Measurements from ENCODE around the gene NPAS4. TPM values are rescaled to one million over a fixed set of nuclear protein-coding genes. Genes with fewer than 3 reads are reported as not detected.

The NPAS4 gene
- total and polyA plus RNA-seq, 2 of the 13 experiments (the other 11 are each of a cell fraction or from before 2014, with no cell fraction given), result not detected

GRCh38 chr11:66418168-66418985 is 2.5 kb upstream of the NPAS4 start (continued):
- TF ChIP-seq CSRNP1 (CRISPR knock-in tag; IDR thresholded peaks at IDR 0.05) (no peak), YEATS4 (CRISPR knock-in tag; IDR thresholded peaks at IDR 0.05; ENCODE audit: borderline replicate concordance) (peak; percentile 38; the same call in 1 of the 2 replicates), RBM22 (optimal IDR thresholded peaks at IDR 0.05; ENCODE audit: low read length) (no peak), ZNF709 (CRISPR knock-in tag; IDR thresholded peaks at IDR 0.05) (peak; percentile 31; the same call in 1 of the 2 replicates), WIZ (CRISPR knock-in tag; IDR thresholded peaks at IDR 0.05) (peak; percentile 99), ZNF543 (CRISPR knock-in tag; IDR thresholded peaks at IDR 0.05) (no peak), NFIC (IDR thresholded peaks at IDR 0.05; ENCODE audit: low read length) (no peak), NR1H2 (CRISPR knock-in tag; IDR thresholded peaks at IDR 0.05; ENCODE audit: borderline replicate concordance, low read depth) (no peak), ZNF430 (CRISPR knock-in tag; IDR thresholded peaks at IDR 0.05) (peak; percentile 73; the same call in 1 of the 2 replicates), KLF9 (CRISPR knock-in tag; IDR thresholded peaks at IDR 0.05; ENCODE audit: low read depth) (no peak), ZNF713 (CRISPR knock-in tag; IDR thresholded peaks at IDR 0.05) (no peak), NCOA2 (CRISPR knock-in tag; IDR thresholded peaks at IDR 0.05) (peak; percentile 52; the same call in 1 of the 2 replicates), ZMYM4 (CRISPR knock-in tag; IDR thresholded peaks at IDR 0.05) (peak; percentile 46; the same call in 1 of the 2 replicates), HDAC2 (CRISPR knock-in tag; IDR thresholded peaks at IDR 0.05) (peak; percentile 85), MLLT10 (CRISPR knock-in tag; IDR thresholded peaks at IDR 0.05) (no peak), ZNF737 (CRISPR knock-in tag; IDR thresholded peaks at IDR 0.05; ENCODE audit: borderline replicate concordance) (0 out of 2 replicates have a peak, but pooled peaks have one; percentile 82)
- TF ChIP-seq, protein P1, sequence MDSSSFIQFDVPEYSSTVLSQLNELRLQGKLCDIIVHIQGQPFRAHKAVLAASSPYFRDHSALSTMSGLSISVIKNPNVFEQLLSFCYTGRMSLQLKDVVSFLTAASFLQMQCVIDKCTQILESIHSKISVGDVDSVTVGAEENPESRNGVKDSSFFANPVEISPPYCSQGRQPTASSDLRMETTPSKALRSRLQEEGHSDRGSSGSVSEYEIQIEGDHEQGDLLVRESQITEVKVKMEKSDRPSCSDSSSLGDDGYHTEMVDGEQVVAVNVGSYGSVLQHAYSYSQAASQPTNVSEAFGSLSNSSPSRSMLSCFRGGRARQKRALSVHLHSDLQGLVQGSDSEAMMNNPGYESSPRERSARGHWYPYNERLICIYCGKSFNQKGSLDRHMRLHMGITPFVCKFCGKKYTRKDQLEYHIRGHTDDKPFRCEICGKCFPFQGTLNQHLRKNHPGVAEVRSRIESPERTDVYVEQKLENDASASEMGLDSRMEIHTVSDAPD (CRISPR knock-in tag; IDR thresholded peaks at IDR 0.05), result no peak
- TF ChIP-seq, protein P2, sequence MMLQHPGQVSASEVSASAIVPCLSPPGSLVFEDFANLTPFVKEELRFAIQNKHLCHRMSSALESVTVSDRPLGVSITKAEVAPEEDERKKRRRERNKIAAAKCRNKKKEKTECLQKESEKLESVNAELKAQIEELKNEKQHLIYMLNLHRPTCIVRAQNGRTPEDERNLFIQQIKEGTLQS (CRISPR knock-in tag; IDR thresholded peaks at IDR 0.05), result peak; percentile 52; the same call in 1 of the 2 replicates
- TF ChIP-seq, protein P3, sequence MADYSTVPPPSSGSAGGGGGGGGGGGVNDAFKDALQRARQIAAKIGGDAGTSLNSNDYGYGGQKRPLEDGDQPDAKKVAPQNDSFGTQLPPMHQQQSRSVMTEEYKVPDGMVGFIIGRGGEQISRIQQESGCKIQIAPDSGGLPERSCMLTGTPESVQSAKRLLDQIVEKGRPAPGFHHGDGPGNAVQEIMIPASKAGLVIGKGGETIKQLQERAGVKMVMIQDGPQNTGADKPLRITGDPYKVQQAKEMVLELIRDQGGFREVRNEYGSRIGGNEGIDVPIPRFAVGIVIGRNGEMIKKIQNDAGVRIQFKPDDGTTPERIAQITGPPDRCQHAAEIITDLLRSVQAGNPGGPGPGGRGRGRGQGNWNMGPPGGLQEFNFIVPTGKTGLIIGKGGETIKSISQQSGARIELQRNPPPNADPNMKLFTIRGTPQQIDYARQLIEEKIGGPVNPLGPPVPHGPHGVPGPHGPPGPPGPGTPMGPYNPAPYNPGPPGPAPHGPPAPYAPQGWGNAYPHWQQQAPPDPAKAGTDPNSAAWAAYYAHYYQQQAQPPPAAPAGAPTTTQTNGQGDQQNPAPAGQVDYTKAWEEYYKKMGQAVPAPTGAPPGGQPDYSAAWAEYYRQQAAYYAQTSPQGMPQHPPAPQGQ (CRISPR knock-in tag; IDR thresholded peaks at IDR 0.05; ENCODE audit: borderline replicate concordance), result no peak
- TF ChIP-seq, protein P4, sequence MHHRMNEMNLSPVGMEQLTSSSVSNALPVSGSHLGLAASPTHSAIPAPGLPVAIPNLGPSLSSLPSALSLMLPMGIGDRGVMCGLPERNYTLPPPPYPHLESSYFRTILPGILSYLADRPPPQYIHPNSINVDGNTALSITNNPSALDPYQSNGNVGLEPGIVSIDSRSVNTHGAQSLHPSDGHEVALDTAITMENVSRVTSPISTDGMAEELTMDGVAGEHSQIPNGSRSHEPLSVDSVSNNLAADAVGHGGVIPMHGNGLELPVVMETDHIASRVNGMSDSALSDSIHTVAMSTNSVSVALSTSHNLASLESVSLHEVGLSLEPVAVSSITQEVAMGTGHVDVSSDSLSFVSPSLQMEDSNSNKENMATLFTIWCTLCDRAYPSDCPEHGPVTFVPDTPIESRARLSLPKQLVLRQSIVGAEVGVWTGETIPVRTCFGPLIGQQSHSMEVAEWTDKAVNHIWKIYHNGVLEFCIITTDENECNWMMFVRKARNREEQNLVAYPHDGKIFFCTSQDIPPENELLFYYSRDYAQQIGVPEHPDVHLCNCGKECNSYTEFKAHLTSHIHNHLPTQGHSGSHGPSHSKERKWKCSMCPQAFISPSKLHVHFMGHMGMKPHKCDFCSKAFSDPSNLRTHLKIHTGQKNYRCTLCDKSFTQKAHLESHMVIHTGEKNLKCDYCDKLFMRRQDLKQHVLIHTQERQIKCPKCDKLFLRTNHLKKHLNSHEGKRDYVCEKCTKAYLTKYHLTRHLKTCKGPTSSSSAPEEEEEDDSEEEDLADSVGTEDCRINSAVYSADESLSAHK (CRISPR knock-in tag; IDR thresholded peaks at IDR 0.05; ENCODE audit: borderline replicate concordance), result peak; percentile 83; the same call in 1 of the 2 replicates

All from HepG2 (cell line).